KBM-7 (cell line): Measurements from ENCODE around the gene L3MBTL4.

Source experiments
- DNase-seq: peaks from one replicate; pipeline ENCODE4 v3.0.0-alpha.2; 2015
- in situ Hi-C: fragments of 300-500 bp; cut with MboI; formaldehyde crosslinking; loops from 2 replicates; pipeline ENCODE4 v1.14.3; 2020; ENCODE audit warnings: low sequenced_read_pairs, low pct_unique_long_range_greater_than_20kb, mixed read lengths

L3MBTL4 gene

DNA sequence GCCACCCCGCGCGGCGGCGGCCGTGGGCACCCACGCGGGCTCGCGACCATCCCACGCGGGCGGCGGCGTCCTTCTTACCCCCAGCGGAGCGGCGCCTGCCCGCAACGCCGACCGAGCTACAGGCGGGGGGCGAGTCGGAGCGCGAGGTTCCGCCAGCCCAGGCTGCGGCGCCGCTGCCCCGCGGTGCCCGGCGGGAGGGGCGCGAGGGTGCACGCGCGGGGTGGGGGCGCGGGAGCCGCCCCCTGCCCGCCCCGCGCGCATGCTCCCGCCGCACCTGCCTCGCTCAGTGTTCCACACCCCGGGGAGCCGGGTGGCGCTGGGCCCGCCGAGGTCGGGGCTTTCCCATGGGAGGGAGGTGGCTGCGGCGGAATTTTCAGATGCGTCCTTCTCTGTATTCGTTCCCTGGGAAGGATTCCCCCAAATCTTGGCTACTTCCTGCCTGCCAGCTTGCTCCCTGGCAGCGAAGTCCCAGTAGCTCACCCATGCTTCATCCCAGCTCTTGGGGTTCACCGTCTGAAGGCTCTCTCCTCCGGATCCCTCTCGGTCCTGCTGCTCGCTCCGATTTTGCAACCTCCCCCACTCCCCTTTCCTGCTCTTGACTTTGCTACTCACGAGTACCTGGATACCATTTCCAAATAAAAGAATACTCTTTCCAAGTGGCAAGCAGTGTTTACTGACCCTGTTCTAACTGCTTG is at the start of gene L3MBTL4:
Gene L3MBTL4, minus strand, starts transcription at position 189 of the 695 bp plus-strand sequence. CDS start 103,286 bp downstream, outside the sequence.
- DNase-seq: no peak
- in situ Hi-C loops: no loop called here

DNA sequence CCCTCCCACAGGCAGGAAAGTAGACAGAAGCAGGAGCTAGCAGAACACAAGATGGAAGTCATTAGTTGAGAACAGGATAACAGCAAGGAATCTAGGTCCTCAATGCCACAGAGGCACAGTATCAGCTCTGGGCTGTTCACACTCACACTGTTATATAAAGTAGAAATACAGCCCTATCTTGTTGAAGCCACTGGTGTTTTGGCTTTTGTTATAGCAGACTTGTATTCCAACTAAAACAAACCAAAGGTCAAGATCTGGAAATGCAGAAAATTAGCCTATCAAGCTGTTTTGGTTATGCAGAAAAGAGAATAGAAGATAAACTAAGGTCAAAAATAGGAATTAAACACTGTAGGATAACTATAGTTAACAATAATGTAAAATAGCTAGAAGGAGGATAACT is 37.5 kb upstream of the L3MBTL4 start:
- in situ Hi-C loops: no loop called here

DNA sequence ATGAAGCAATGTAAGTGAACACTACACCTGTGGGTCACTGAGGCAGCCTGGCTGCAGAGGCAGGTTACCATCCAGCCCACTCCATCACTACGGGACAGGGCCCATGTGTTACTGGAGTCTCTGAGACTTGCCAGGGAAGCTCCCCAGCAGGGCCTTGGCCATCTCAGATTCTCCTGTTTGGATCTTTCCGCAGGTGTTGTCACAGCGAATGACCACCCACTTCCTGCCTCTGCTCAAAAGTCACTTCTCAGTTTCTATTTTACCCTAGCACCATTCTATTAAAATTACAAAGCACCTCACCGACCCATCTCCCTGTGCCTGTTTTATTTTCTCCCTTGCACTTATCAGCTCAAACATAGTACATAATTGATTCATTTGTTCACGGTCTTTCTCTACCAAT is 34.5 kb upstream of the L3MBTL4 start:
- DNase-seq: no peak
- in situ Hi-C loops: no loop called here

More for the DNA sequence above, 37.5 kb upstream of the L3MBTL4 start:
- no peak for DNase-seq

DNA sequence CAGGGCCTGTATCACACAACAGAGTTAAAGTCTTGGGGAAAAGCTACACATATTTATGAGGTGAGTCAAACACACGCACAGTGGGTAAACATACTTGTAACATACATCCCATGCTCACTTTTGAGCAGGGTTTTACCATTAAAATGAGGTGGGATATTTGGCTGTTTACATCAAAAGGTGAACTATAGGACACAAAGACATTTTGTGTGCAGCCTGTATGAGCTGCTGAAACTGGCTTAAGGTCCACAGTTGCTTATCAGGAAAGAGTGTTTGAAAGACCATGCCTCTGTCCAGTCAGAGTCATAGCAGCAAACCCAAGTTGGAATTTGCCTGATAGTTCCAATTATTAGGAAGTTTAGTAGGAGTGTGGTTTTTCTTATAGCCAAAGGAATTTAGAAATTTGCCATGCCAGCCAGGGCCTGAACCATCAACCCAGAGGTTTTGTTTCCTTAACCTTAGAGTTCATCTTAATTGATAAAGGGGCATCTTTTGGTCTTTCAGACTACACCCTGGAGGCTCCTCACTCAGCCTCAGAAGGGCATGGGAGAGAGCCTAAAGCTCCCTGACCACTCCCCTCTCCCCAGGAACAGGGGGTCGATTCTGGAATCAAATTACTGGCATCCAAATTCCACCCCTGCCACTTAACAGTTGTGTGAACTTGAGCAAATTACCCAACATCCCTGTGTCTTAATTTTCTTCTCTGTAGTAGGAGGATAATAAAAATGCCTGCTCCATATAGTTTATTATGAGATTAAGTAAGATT is 29.9 kb upstream of the L3MBTL4 start:
- in situ Hi-C loops: no loop called here
- no peak for DNase-seq

DNA sequence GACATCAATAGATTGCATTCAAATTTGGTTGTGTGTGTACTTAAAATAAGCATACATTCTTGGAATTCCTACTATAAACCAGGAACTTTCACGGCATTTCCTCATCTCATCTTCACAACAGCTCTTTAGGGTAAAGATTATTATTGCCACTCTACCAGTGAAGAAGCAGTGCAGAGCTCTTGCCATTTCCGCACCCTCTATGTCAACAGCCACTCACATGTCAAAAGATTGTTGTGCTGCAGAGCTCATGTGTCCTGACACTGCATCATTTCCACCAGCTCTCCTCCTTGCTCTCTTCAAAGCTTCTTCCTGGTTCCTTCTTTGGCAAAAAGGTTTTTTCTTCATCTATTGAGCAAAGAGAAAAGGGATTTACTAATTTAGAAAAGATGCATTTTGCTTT is 26.5 kb upstream of the L3MBTL4 start:
- in situ Hi-C loops: no loop called here
- DNase-seq: no peak

DNA sequence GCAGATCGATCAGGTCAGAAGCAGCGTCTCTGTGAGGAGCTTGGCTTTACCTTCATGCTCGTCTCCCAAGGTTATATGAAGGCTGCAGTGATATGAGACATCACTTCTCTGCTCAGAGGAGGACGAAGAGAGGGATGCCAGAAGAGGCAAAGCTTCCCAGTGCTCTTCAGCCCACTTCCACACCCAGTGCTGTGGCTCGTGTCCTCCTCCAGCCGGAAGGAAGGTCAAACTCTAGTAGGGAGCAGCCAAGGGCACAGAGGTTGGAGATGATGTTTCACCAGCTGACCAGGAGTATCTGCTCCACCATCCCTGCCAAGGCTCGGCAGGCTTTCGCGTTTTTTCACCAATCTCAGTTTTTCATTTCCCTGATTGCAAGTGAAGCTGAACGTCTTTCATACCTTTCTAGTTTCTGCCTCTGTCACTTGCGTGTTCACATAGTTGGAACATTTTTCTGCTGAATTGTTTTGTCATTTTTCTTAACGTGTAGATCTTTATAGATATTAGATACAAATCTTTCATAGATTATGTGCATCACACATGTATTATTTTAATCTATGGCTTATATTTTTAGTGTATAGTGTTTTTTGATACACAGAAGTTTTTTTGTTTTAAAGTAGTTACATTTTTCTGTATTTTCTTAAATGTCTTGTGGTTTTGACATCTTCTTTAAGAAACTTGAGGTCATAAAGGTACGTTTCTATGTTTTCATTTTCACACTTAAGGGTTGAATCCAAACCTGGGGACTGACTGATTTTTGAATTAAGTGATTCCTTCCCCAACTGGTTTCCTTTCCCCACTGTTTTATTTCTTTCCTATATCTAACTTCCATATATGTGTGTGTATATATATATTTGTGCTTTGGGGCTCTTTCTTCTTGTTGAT is 23.5 kb upstream of the L3MBTL4 start:
- DNase-seq: no peak
- in situ Hi-C loops: no loop called here

DNA sequence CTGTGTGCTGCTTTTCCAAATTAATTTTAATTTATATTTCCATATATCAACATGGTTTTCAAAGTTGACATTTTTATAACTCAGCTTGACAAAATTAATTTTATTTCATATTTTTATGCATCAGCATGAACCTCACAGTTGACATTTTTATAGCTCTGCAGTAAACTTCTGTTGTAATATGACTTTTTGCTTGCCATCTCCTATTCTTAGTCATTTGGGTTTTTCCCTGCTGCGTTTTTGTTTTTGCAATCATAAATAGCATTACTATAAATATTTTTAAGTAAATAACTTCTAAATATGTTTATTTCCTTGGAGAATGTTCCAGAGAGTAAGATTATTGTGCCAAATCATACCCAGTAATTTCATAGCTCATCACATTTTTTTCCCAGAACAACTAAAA is 21.0 kb upstream of the L3MBTL4 start:
- no peak for DNase-seq
- in situ Hi-C loops: no loop called here

DNA sequence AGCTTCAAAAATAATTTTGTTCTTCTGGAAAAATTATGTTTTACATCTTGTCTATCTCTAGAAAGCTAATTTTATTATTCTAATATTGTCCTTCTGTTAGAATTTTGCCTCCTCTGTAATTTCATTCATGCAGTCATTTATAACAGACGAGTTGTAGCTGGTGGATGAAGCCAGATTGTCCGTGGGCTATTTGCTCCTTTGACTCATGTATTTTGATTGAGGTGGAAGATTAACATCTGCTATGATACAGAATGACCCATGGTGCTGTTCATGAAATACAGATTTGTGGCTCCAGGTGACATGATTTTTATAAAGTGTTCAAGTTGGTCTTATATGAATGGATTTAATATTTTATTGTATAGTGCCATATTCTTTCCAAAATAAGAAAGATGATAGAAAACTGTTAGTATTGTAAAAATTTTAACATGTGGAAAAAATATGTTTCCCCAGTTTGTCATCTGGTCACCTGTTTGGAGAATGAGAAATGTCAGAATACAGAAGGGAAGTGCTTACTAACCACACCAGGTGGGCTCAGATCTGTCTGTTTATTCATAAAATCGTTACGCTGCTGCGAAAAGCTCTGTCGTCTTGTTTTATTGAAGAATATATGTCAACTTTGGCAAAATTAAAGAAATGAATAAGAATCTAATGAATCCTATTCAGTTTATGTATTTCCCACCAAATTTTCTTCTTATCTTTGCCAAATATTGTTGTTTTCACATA is 20.4 kb upstream of the L3MBTL4 start:
- no peak for DNase-seq
- in situ Hi-C loops: no loop called here

DNA sequence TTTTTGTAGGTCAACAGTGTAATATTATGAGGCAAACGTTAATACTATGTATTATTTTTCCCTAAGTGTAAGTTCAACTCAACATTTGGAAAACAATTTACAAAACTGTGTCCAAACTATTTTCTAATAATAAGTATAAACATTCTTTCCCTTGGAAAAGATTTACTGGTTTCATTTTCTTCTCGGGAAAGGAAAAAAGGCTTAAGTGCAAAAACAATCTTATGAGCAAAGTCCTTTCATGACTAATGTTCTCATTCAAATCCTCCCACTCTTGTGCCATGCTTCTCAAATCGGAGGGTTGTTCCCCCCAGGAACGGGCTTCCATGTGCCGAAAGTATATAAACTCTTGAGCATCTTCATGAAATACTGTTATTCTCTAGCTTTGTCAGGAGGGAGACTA is 19.8 kb upstream of the L3MBTL4 start:
- no peak for DNase-seq
- in situ Hi-C loops: no loop called here

DNA sequence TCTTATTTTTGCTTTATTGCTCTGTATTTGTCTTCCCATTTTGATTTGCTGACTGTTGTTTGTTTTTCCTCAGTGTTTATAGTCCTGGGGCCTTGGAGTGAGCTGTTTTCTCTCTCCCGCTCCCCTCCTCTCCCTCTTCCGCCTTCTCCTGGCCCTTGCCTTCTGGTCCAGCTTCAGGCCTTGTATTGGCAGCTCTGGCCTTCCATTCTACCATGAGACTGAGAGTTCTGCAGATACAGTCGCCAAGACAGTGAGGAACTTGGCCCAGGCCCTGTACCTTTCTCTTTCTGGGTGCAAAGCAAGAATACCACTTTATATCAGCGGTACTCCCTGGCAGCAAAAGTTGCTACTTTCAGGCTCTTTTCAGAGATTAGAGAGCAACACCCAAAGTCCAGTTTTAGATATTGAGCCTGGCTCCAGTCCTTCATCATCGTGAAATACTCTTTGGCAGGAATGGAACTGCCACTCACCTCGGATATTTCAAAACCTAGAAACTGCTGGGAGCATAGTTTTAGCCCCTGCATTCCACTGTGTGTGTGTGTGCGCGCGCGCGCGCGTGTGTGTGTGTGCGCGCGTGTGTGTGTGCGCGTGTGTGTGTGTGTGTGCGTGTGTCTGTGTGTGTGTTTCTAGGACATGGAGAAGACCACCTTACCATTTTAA is 17.1 kb upstream of the L3MBTL4 start:
- no peak for DNase-seq
- in situ Hi-C loops: no loop called here

DNA sequence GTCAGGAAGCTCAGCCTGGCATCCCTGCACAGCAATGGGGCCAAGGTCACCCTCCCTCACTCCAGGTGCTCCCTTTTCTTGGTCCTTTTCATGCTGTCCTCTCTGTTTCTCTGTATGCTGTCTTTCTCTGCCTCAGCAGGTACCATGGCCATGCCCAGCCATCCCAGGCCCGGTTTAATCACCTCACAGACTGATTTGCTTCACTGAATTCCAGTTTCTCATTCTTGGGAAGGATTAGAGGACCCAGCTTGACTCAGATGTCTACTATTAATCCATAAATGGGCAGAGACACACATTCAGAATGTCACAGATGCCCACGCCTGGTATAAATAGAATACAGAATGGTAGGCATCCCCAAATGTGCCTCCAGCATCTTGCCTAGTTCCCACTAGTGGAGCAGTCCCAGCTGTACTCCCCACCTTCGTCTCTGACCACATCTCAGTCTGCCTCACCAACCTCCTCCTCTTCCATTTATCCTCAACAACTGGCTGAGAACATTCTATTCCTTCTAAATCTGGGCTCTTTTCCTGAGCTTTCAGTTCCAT is 14.2 kb upstream of the L3MBTL4 start:
- in situ Hi-C loops: no loop called here
- DNase-seq: no peak

DNA sequence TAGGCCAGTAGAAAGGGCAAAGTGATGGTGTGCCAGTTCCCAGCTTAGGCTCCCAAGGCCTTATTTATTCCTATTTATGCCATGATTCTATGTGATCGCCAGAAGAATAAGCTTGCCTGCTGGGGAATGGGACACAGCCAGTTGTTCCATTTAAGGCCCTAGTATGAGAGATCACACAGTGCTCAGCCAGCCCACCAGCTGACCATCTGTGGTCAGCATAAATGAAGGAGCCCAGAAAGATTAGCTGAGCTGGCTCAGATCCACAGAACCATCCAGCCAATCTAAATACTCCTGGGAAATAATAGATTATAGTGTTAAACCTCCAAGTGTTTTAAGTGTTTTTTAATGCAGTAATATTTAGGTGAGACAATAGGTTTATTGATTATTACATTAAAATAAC is 12.6 kb upstream of the L3MBTL4 start:
- no peak for DNase-seq
- in situ Hi-C loops: no loop called here

DNA sequence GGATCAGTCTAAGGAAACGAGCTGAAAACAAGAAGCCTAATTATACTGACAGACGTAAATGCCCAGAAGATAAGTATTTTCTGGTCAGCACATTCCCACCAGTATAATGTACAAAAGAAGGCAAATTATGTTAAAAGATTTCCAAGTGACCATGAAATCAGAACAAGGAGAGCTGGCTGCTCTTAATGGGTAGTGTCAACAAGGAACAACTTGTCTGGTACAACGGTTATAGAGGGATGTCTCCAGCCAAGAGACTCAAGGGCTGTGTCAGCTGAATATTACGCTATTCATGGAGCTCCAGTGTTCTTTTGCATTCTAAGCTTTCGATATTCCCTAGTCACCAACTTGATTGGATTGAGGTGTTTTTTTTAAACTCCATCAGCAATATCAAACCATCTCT is 8.6 kb upstream of the L3MBTL4 start:
- DNase-seq: no peak
- in situ Hi-C loops: no loop called here

DNA sequence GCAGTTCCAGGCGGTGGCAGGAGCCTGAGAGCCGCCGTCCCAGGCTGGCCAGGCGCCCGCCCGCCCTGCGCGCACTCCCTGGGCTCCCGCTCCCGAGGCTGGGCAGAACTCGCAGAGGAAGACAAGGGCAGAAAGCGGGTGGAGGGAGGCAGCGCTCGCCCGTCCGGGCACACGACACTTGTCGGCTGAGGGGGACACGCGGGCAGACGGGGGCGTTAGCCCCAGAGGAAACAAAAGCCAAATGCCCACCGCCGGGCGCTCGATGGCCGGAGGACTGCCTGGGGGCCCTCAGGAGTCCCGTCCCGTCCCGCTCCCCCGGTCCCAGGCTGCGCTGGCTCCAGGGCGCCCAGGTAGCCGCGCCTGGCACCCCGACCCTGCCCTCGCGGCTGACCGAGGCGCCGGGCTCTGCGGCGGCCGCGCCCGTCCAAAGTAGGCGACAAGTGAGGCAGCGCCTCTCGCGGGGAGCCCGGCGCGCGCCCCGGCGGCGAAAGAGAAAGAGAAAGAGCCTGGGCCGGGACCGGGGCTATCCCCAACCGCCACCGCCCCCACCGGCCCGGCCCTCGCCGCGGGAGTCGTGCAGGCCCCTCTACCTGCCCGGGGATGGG is 491 bp downstream of the L3MBTL4 start:
- in situ Hi-C loops: no loop called here
- DNase-seq: no peak

DNA sequence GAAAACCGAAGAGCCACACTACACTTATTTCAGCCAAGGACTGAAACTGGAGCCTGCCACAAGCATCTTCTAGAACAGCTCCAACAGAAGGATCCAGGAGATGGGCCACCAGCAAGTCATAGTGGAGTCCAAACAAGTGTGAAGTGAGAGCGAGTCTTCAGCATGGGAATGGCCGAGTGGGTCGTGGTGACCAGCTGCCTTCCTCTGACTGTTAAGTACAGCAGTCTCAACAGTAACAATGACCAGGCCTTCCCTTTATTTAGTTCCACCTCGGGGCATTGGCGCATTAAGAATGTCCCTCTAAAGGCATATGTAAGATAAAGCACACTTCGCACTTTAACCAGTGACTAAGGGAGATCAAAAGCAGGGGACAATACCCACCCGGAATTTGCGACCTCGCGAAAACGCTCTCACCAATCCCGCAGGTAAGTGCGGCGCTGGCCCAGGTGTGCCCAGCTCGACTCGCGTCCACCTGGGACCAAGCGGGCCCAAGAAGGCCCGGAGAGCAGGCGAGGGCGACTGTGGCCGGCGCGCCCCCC is 1.1 kb downstream of the L3MBTL4 start:
- in situ Hi-C loops: no loop called here

DNA sequence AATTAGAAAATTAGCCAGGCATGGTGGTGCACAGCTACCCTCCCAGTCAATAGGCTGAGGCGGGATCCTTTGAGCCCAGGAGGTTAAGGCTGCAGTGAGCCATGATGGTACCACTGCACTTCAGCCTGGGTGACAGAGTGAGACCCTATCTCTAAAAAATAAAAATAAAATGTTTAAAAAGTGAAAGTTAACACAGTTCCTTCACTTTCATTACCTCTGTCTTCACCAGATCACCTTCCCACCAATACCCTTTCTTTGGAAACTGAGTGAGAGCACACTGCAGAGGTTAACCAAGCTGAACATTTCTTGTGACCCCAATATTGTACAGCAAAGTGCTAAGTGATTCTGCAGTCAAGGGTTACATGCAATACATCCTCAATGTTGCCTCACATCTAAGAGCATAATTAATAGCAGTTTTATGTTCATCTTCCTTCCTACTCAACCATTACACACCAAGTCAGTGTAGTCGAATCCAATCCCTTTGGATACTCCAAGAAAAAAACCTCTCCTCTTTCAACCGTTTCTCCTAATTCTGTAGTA is 1.7 kb downstream of the L3MBTL4 start:
- in situ Hi-C loops: no loop called here
- DNase-seq: no peak

More for the DNA sequence above, 1.1 kb downstream of the L3MBTL4 start:
- DNase-seq: no peak

DNA sequence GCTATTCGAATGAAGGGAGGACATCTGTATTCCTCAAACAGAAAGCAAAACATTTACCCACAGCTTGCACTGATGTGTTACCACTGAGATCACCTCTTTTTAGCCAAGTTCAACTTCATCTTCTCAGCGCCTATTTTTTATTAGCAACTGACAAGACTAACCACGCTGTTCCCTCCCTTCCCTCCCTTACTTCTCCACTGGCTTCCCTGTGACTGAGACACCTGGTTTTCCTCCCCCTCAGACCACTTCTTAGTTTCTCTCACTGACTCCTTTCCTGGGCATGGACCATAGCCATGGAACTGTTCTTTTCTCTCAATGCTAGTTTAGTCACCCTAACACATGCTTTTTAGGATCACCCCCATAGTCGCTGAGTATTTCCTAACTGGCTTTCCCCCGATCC is 3.3 kb downstream of the L3MBTL4 start:
- in situ Hi-C loops: no loop called here
- no peak for DNase-seq

DNA sequence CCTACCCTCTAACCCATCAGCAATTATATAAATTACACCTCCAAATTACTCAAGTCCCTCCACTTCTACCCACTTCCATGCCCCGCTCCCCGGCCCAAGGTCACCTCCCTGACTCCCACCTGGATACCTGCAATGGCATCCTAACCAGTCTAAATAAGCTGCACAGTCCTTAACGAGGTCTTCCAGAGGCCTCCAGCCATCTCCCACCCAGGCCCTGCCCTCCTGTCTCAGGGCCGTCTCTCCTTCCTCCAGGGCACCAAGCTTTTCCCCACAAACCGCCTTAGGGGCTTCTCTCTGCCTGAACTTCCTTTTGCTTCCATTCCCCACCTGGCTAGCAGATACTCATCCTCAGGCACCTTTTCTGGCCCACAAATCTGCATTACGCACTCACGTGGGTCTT is 4.8 kb downstream of the L3MBTL4 start:
- no peak for DNase-seq
- in situ Hi-C loops: no loop called here
